Measurements from ENCODE around the gene SPATA9. TPM values are rescaled to one million over a fixed set of nuclear protein-coding genes. Genes with fewer than 3 reads are reported as not detected.

Gene SPATA9
- total and polyA plus RNA-seq, 2 of the 13 experiments (the other 11 are each of a cell fraction or from before 2014, with no cell fraction given): not detected

GRCh38 chr5:95646569-95647431 lies 36.0 kb downstream of the SPATA9 start, which contains the start of gene RFESD (continued):
- TF ChIP-seq HMGXB4 (CRISPR knock-in tag; IDR thresholded peaks at IDR 0.05; ENCODE audit: borderline replicate concordance in 1 of 2, low read depth in 1 of 2) (peak; percentile 61 to 66; a peak in 3 of 4 replicates), ZNF569 (CRISPR knock-in tag; IDR thresholded peaks at IDR 0.05; ENCODE audit: borderline replicate concordance) (0 out of 2 replicates have a peak, but pooled peaks have one; percentile 50), HOXD1 (CRISPR knock-in tag; IDR thresholded peaks at IDR 0.05) (peak; percentile 52; the same call in 1 of the 2 replicates), TFDP1 (CRISPR knock-in tag; IDR thresholded peaks at IDR 0.05; ENCODE audit: borderline replicate concordance) (peak; percentile 82), ZNF879 (CRISPR knock-in tag; IDR thresholded peaks at IDR 0.05) (no peak), BATF2 (CRISPR knock-in tag; IDR thresholded peaks at IDR 0.05) (0 out of 2 replicates have a peak, but pooled peaks have one; percentile 51), ZC3H13 (CRISPR knock-in tag; IDR thresholded peaks at IDR 0.05) (no peak; the same call in 1 of the 2 replicates), ZNF773 (CRISPR knock-in tag; IDR thresholded peaks at IDR 0.05; ENCODE audit: borderline replicate concordance) (0 out of 2 replicates have a peak, but pooled peaks have one; percentile 39), SP4 (CRISPR knock-in tag; IDR thresholded peaks at IDR 0.05) (peak; percentile 87), ZNF781 (CRISPR knock-in tag; IDR thresholded peaks at IDR 0.05; ENCODE audit: borderline replicate concordance, not compliant biosample characterization) (peak; percentile 73), RFXAP (CRISPR knock-in tag; IDR thresholded peaks at IDR 0.05; ENCODE audit: borderline replicate concordance) (no peak), SNAI1 (CRISPR knock-in tag; IDR thresholded peaks at IDR 0.05; ENCODE audit: borderline replicate concordance) (0 out of 2 replicates have a peak, but pooled peaks have one; percentile 36), ELF4 (CRISPR knock-in tag; IDR thresholded peaks at IDR 0.05; ENCODE audit: borderline replicate concordance) (peak; percentile 28; the same call in 1 of the 2 replicates), FOXK2 (IDR thresholded peaks at IDR 0.05) (no peak), ARNT (IDR thresholded peaks at IDR 0.05) (no peak), ZNF772 (CRISPR knock-in tag; IDR thresholded peaks at IDR 0.05) (peak; percentile 89), ZNF616 (CRISPR knock-in tag; IDR thresholded peaks at IDR 0.05; ENCODE audit: low read depth) (0 out of 2 replicates have a peak, but pooled peaks have one; percentile 49), ZNF577 (CRISPR knock-in tag; IDR thresholded peaks at IDR 0.05; ENCODE audit: borderline replicate concordance, low read depth) (no peak), BORCS8-MEF2B (CRISPR knock-in tag; IDR thresholded peaks at IDR 0.05) (peak; percentile 86)
- TF ChIP-seq, protein P1, sequence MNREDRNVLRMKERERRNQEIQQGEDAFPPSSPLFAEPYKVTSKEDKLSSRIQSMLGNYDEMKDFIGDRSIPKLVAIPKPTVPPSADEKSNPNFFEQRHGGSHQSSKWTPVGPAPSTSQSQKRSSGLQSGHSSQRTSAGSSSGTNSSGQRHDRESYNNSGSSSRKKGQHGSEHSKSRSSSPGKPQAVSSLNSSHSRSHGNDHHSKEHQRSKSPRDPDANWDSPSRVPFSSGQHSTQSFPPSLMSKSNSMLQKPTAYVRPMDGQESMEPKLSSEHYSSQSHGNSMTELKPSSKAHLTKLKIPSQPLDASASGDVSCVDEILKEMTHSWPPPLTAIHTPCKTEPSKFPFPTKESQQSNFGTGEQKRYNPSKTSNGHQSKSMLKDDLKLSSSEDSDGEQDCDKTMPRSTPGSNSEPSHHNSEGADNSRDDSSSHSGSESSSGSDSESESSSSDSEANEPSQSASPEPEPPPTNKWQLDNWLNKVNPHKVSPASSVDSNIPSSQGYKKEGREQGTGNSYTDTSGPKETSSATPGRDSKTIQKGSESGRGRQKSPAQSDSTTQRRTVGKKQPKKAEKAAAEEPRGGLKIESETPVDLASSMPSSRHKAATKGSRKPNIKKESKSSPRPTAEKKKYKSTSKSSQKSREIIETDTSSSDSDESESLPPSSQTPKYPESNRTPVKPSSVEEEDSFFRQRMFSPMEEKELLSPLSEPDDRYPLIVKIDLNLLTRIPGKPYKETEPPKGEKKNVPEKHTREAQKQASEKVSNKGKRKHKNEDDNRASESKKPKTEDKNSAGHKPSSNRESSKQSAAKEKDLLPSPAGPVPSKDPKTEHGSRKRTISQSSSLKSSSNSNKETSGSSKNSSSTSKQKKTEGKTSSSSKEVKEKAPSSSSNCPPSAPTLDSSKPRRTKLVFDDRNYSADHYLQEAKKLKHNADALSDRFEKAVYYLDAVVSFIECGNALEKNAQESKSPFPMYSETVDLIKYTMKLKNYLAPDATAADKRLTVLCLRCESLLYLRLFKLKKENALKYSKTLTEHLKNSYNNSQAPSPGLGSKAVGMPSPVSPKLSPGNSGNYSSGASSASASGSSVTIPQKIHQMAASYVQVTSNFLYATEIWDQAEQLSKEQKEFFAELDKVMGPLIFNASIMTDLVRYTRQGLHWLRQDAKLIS (CRISPR knock-in tag; IDR thresholded peaks at IDR 0.05): no peak
